Measurements from ENCODE around the gene PAIP2B.

Gene PAIP2B

DNA sequence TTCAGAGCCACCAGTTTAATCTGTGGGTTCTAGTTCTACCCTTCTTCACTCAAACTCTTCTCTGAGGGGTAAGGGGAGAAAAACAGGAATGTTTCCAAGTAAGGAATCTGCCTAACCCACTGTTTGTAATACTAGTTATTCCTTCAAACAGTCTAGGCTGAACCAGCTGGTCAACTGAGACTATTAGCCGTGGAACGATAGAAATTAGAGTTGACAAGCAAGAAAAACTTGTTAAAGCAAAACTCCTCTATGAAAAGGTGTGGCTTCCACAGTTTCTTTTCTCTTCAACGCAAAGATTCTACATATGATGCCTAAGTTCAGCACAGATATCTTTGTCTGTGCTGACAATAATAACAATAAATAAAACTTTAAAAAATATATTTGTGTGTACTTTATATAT, 11.5 kb downstream of the PAIP2B start:
- ATAC-seq: no peak
- TF ChIP-seq CREB5 (CRISPR knock-in tag; IDR thresholded peaks at IDR 0.05; ENCODE audit: low read depth): no peak
- TF ChIP-seq ZC3H10 (CRISPR knock-in tag; IDR thresholded peaks at IDR 0.05): no peak
- no peak for TF ChIP-seq ZNF70 (CRISPR knock-in tag; IDR thresholded peaks at IDR 0.05)
- TF ChIP-seq, protein P1, sequence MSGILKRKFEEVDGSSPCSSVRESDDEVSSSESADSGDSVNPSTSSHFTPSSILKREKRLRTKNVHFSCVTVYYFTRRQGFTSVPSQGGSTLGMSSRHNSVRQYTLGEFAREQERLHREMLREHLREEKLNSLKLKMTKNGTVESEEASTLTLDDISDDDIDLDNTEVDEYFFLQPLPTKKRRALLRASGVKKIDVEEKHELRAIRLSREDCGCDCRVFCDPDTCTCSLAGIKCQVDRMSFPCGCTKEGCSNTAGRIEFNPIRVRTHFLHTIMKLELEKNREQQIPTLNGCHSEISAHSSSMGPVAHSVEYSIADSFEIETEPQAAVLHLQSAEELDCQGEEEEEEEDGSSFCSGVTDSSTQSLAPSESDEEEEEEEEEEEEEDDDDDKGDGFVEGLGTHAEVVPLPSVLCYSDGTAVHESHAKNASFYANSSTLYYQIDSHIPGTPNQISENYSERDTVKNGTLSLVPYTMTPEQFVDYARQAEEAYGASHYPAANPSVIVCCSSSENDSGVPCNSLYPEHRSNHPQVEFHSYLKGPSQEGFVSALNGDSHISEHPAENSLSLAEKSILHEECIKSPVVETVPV (CRISPR knock-in tag; IDR thresholded peaks at IDR 0.05): no peak
- TF ChIP-seq ZFP3 (CRISPR knock-in tag; IDR thresholded peaks at IDR 0.05): no peak
- no peak for TF ChIP-seq CSDC2 (CRISPR knock-in tag; IDR thresholded peaks at IDR 0.05)
- no peak for TF ChIP-seq ISL1 (CRISPR knock-in tag; IDR thresholded peaks at IDR 0.05)
- no peak for TF ChIP-seq RARB (CRISPR knock-in tag; IDR thresholded peaks at IDR 0.05)
- TF ChIP-seq ESRRG (CRISPR knock-in tag; IDR thresholded peaks at IDR 0.05): no peak
- no peak for TF ChIP-seq ZFP30 (CRISPR knock-in tag; IDR thresholded peaks at IDR 0.05)
- TF ChIP-seq ZNF565 (CRISPR knock-in tag; conservative IDR thresholded peaks at IDR 0.05; ENCODE audit: low read depth): no peak
- no peak for TF ChIP-seq PPARA (CRISPR knock-in tag; IDR thresholded peaks at IDR 0.05; ENCODE audit: borderline replicate concordance)
- no peak for TF ChIP-seq BACH2 (CRISPR knock-in tag; IDR thresholded peaks at IDR 0.05; ENCODE audit: borderline replicate concordance)
- TF ChIP-seq POU6F1 (CRISPR knock-in tag; IDR thresholded peaks at IDR 0.05; ENCODE audit: borderline replicate concordance, low read depth): no peak
- no peak for TF ChIP-seq TOX (CRISPR knock-in tag; IDR thresholded peaks at IDR 0.05; ENCODE audit: borderline replicate concordance)
- no peak for TF ChIP-seq TSHZ2 (CRISPR knock-in tag; IDR thresholded peaks at IDR 0.05)
- TF ChIP-seq SNAI2 (CRISPR knock-in tag; IDR thresholded peaks at IDR 0.05): no peak
- TF ChIP-seq, protein P2, sequence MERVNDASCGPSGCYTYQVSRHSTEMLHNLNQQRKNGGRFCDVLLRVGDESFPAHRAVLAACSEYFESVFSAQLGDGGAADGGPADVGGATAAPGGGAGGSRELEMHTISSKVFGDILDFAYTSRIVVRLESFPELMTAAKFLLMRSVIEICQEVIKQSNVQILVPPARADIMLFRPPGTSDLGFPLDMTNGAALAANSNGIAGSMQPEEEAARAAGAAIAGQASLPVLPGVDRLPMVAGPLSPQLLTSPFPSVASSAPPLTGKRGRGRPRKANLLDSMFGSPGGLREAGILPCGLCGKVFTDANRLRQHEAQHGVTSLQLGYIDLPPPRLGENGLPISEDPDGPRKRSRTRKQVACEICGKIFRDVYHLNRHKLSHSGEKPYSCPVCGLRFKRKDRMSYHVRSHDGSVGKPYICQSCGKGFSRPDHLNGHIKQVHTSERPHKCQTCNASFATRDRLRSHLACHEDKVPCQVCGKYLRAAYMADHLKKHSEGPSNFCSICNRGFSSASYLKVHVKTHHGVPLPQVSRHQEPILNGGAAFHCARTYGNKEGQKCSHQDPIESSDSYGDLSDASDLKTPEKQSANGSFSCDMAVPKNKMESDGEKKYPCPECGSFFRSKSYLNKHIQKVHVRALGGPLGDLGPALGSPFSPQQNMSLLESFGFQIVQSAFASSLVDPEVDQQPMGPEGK (CRISPR knock-in tag; IDR thresholded peaks at IDR 0.05; ENCODE audit: borderline replicate concordance): no peak

DNA sequence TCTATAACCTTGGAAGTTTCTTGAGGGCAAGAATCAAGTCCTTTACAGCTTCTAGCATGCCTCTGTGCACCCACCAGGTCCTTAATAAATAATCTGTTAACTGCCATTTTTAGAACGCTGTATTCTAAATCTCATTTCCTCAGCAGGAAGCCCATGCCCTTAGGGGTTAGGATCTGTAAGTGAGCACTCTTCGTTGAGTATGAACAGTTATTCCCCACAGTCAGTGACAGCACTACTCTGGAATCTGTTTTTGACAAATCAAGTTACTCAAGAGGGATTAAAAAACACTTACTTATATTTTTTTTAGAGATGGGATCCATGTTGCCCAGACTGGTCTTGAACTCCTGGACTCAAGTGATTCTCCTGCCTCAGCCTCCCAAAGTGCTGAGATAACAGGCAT, 14.6 kb downstream of the PAIP2B start:
- no peak for ATAC-seq
- TF ChIP-seq TSHZ2 (CRISPR knock-in tag; IDR thresholded peaks at IDR 0.05) (no peak), ZNF70 (CRISPR knock-in tag; IDR thresholded peaks at IDR 0.05) (no peak), ZNF565 (CRISPR knock-in tag; conservative IDR thresholded peaks at IDR 0.05; ENCODE audit: low read depth) (no peak), ZFP3 (CRISPR knock-in tag; IDR thresholded peaks at IDR 0.05) (no peak)

- ATAC-seq: no peak
- TF ChIP-seq ZC3H10 (CRISPR knock-in tag; IDR thresholded peaks at IDR 0.05) (no peak), ZFP3 (CRISPR knock-in tag; IDR thresholded peaks at IDR 0.05) (no peak), GLIS3 (CRISPR knock-in tag; IDR thresholded peaks at IDR 0.05) (no peak), ESRRG (CRISPR knock-in tag; IDR thresholded peaks at IDR 0.05) (no peak), ARNTL (CRISPR knock-in tag; IDR thresholded peaks at IDR 0.05; ENCODE audit: borderline replicate concordance, low read depth) (no peak), TSHZ2 (CRISPR knock-in tag; IDR thresholded peaks at IDR 0.05) (no peak), BACH2 (CRISPR knock-in tag; IDR thresholded peaks at IDR 0.05; ENCODE audit: borderline replicate concordance) (no peak), TOX (CRISPR knock-in tag; IDR thresholded peaks at IDR 0.05; ENCODE audit: borderline replicate concordance) (no peak), ZNF8 (CRISPR knock-in tag; IDR thresholded peaks at IDR 0.05) (no peak)
Observed at GRCh38 chr2:71210292-71210691, 16.6 kb downstream of the PAIP2B start.

Data from SK-N-SH treated with all-trans-retinoic acid at 6 μM for 48 hours (cell line).